H1 (cell line): ENCODE data around the gene TRAPPC2L. TPM values are rescaled to one million over a fixed set of nuclear protein-coding genes. Genes with fewer than 3 reads are reported as not detected.

Source experiments
- CTCF ChIA-PET: fragments of 300-600 bp; sonication (Branson Sonifier 250); formaldehyde crosslinking; loops from one replicate; lab custom pipeline; 2021; ENCODE audit not compliant: partially characterized antibody; lab: Charles Lee
- POLR2A ChIA-PET: fragments of 300-600 bp; sonication (Branson Sonifier 250); formaldehyde crosslinking; loops from one replicate; lab custom pipeline; 2021; ENCODE audit warnings: inconsistent platforms; ENCODE audit not compliant: partially characterized antibody; lab: Charles Lee
- DNase-seq, 2 experiments: peaks; one replicate each; pipeline versions ENCODE4 v3.0.0 to v3.0.0-alpha.2; 2010 to 2022; ENCODE audit warnings: low spot score in 2 of 2, low read depth in 1 of 2, mixed read lengths in 1 of 2
- FAIRE-seq: peaks from 2 replicates; lab custom pipeline; 2011; peaks lifted over from hg19 to GRCh38; lab: Jason Lieb, UNC
- H2AFZ ChIP-seq: 2 replicates; pipeline ENCODE4 v1.8.1; 2012; ENCODE audit warnings: low read length, inconsistent platforms
- H2AK5ac ChIP-seq: 2 replicates; pipeline ENCODE4 v1.6.1; 2013; ENCODE audit warnings: low read depth, low read length
- H2BK120ac ChIP-seq: replicated peaks from 2 replicates; pipeline ENCODE3; 2013; ENCODE audit warnings: low read depth, low read length, inconsistent platforms
- H2BK12ac ChIP-seq: 2 replicates; pipeline ENCODE4 v1.6.1; 2013; ENCODE audit warnings: low read depth, low read length
- H2BK15ac ChIP-seq: 2 replicates; pipeline ENCODE4 v1.6.1; 2013; ENCODE audit warnings: low read length
- H2BK20ac ChIP-seq: 2 replicates; pipeline ENCODE4 v1.6.1; 2013; ENCODE audit warnings: low read length
- H2BK5ac ChIP-seq: 2 replicates; pipeline ENCODE4 v1.6.1; 2013; ENCODE audit warnings: low read depth, low read length
- H3K14ac ChIP-seq: 2 replicates; pipeline ENCODE4 v1.6.1; 2013; ENCODE audit warnings: inconsistent platforms; ENCODE audit not compliant: insufficient read length
- H3K18ac ChIP-seq: 2 replicates; pipeline ENCODE4 v1.6.1; 2013; ENCODE audit warnings: low read length; ENCODE audit errors: extremely low read depth
- H3K23ac ChIP-seq: 2 replicates; pipeline ENCODE4 v1.6.1; 2013; ENCODE audit warnings: inconsistent platforms; ENCODE audit not compliant: insufficient read length
- H3K23me2 ChIP-seq: 2 replicates; pipeline ENCODE4 v1.6.1; 2013; ENCODE audit warnings: low read depth, low read length
- H3K27ac ChIP-seq: 2 replicates; pipeline ENCODE4 v1.6.1; 2011; ENCODE audit warnings: low read depth, low read length, inconsistent platforms
- H3K27me3 ChIP-seq, 4 experiments: replicated peaks in 1 of 4; 1 replicate in 1 of 4; 2 replicates in 3 of 4; pipeline versions ENCODE4 v1.6.1 to v1.8.1; 2011 to 2013; ENCODE audit warnings: low read length in 3 of 4, mild to moderate bottlenecking in 3 of 4, inconsistent platforms in 2 of 4, mixed read lengths in 2 of 4, moderate library complexity in 1 of 4; ENCODE audit not compliant: control insufficient read depth in 3 of 4, insufficient read depth in 3 of 4; ENCODE audit errors: extremely low read depth in 1 of 4
- H3K36me3 ChIP-seq, 4 experiments: 2 replicates each; pipeline versions ENCODE4 v1.6.1 to v1.8.1; 2011 to 2013; ENCODE audit warnings: mild to moderate bottlenecking in 4 of 4, low read length in 3 of 4, moderate library complexity in 2 of 4, control low read depth in 1 of 4, inconsistent platforms in 1 of 4; ENCODE audit not compliant: insufficient read depth in 4 of 4, control insufficient read depth in 2 of 4
- H3K4ac ChIP-seq: replicated peaks from 2 replicates; pipeline ENCODE3; 2013; ENCODE audit warnings: low read length, low read depth, mixed read lengths, inconsistent platforms; ENCODE audit not compliant: insufficient read length
- H3K4me1 ChIP-seq, 4 experiments: replicated peaks in 1 of 4; 1 replicate in 1 of 4; 2 replicates in 3 of 4; pipeline versions ENCODE4 v1.6.1 to v1.8.1; 2011 to 2013; ENCODE audit warnings: low read length in 3 of 4, inconsistent platforms in 2 of 4, mixed read lengths in 1 of 4; ENCODE audit not compliant: insufficient read depth in 4 of 4, control insufficient read depth in 3 of 4
- H3K4me2 ChIP-seq, 2 experiments: 2 replicates each; pipeline versions ENCODE4 v1.6.1 to v1.8.1; 2011 to 2013; ENCODE audit warnings: low read depth in 2 of 2, low read length in 2 of 2, control low read depth in 1 of 2, inconsistent platforms in 1 of 2, mild to moderate bottlenecking in 1 of 2; ENCODE audit not compliant: insufficient read depth in 1 of 2
- H3K4me3 ChIP-seq, 4 experiments: fragments of 200-600, 300-600 bp in 1 of 4; sonication (generic), shearing (Covaris generic), sonication (Bioruptor Twin) in 1 of 4; 2 replicates each; pipeline versions ENCODE4 v1.5.1 to v1.8.1; 2011 to 2016; ENCODE audit warnings: low read length in 4 of 4, low read depth in 3 of 4, control low read depth in 2 of 4, inconsistent platforms in 2 of 4, mild to moderate bottlenecking in 2 of 4, mixed read lengths in 1 of 4, moderate library complexity in 1 of 4; ENCODE audit not compliant: insufficient read depth in 2 of 4; ENCODE audit errors: extremely low read depth in 1 of 4
- H3K56ac ChIP-seq: replicated peaks from 2 replicates; pipeline ENCODE3; 2013; ENCODE audit warnings: low read depth, mild to moderate bottlenecking, mixed read lengths, low read length, inconsistent platforms; ENCODE audit not compliant: insufficient read length
- H3K79me1 ChIP-seq: 2 replicates; pipeline ENCODE4 v1.6.1; 2013; ENCODE audit warnings: low read depth, low read length, control low read depth
- H3K79me2 ChIP-seq, 2 experiments: 2 replicates each; pipeline versions ENCODE4 v1.6.1 to v1.8.1; 2012 to 2013; ENCODE audit warnings: low read length in 2 of 2, mild to moderate bottlenecking in 2 of 2, inconsistent platforms in 1 of 2; ENCODE audit not compliant: insufficient read depth in 2 of 2, control insufficient read depth in 1 of 2
- H3K9ac ChIP-seq, 4 experiments: replicated peaks in 1 of 4; 1 replicate in 1 of 4; 2 replicates in 3 of 4; pipeline versions ENCODE4 v1.6.1 to v1.8.1; 2011 to 2013; ENCODE audit warnings: low read depth in 3 of 4, low read length in 3 of 4, control low read depth in 2 of 4, mild to moderate bottlenecking in 2 of 4, moderate library complexity in 2 of 4, inconsistent platforms in 1 of 4; ENCODE audit errors: extremely low read depth in 1 of 4
- H3K9me3 ChIP-seq, 2 experiments: 2 replicates each; pipeline versions ENCODE4 v1.6.1 to v1.8.1; 2012 to 2013; ENCODE audit warnings: mild to moderate bottlenecking in 2 of 2, moderate library complexity in 2 of 2, control low read depth in 1 of 2, inconsistent platforms in 1 of 2, low read depth in 1 of 2, low read length in 1 of 2, mixed read lengths in 1 of 2; ENCODE audit not compliant: insufficient read depth in 2 of 2
- H4K20me1 ChIP-seq, 2 experiments: replicated peaks in 1 of 2; 2 replicates each; pipeline versions ENCODE3 to v1.8.1; 2011 to 2013; ENCODE audit warnings: inconsistent platforms in 2 of 2, low read length in 2 of 2, mild to moderate bottlenecking in 1 of 2; ENCODE audit not compliant: insufficient read depth in 2 of 2, control insufficient read depth in 1 of 2
- H4K5ac ChIP-seq: 2 replicates; pipeline ENCODE4 v1.6.1; 2013; ENCODE audit warnings: low read length, low read depth, mixed read lengths, inconsistent platforms; ENCODE audit not compliant: insufficient read length
- H4K8ac ChIP-seq: 2 replicates; pipeline ENCODE4 v1.8.0; 2013; ENCODE audit warnings: mild to moderate bottlenecking, moderate library complexity, low read length, inconsistent platforms; ENCODE audit not compliant: insufficient read depth; ENCODE audit errors: extremely low read depth
- H4K91ac ChIP-seq: replicated peaks from 2 replicates; pipeline ENCODE3; 2013; ENCODE audit warnings: low read length, mixed read lengths, inconsistent platforms; ENCODE audit not compliant: insufficient read length
- BRCA1 ChIP-seq: IDR thresholded peaks from 2 replicates; pipeline ENCODE4 v1.6.1; 2012; ENCODE audit warnings: low read depth, low read length, improper control_type of control experiment
- CHD2 ChIP-seq: IDR thresholded peaks from 2 replicates; pipeline ENCODE4 v1.6.1; 2012; ENCODE audit warnings: low read length, improper control_type of control experiment
- EGR1 ChIP-seq: IDR thresholded peaks from 2 replicates; pipeline ENCODE4 v1.6.1; 2011; ENCODE audit warnings: low read depth, low read length, borderline replicate concordance
- GABPA ChIP-seq: IDR thresholded peaks from 2 replicates; pipeline ENCODE4 v1.6.1; 2011; ENCODE audit warnings: mild to moderate bottlenecking, low read length, moderate library complexity, borderline replicate concordance; ENCODE audit not compliant: insufficient read depth
- GTF2F1 ChIP-seq: IDR thresholded peaks from 2 replicates; pipeline ENCODE4 v1.6.1; 2012; ENCODE audit warnings: low read depth, low read length, improper control_type of control experiment, borderline replicate concordance
- KDM4A ChIP-seq: IDR thresholded peaks from one replicate; pipeline ENCODE4 v1.7.1; 2012; ENCODE audit warnings: low read depth, mild to moderate bottlenecking, moderate library complexity, low read length, inconsistent platforms; ENCODE audit not compliant: severe bottlenecking
- RAD21 ChIP-seq, 2 experiments: IDR thresholded peaks in 1 of 2; conservative IDR thresholded peaks in 1 of 2; 2 replicates each; pipeline ENCODE4 v1.6.1; 2011; ENCODE audit warnings: low read depth in 2 of 2, low read length in 2 of 2, improper control_type of control experiment in 1 of 2, inconsistent platforms in 1 of 2, mild to moderate bottlenecking in 1 of 2, moderate library complexity in 1 of 2
- RFX5 ChIP-seq: IDR thresholded peaks from 2 replicates; pipeline ENCODE4 v1.6.1; 2011; ENCODE audit warnings: low read depth, low read length, improper control_type of control experiment, borderline replicate concordance
- SP4 ChIP-seq: IDR thresholded peaks from 2 replicates; pipeline ENCODE4 v1.6.1; 2012; ENCODE audit warnings: low read length, inconsistent platforms
- TAF7 ChIP-seq: optimal IDR thresholded peaks from 2 replicates; pipeline ENCODE3; 2011; ENCODE audit warnings: low read depth, mild to moderate bottlenecking, inconsistent platforms, low read length, moderate library complexity, borderline replicate concordance
- ZNF274 ChIP-seq: IDR thresholded peaks from 2 replicates; pipeline ENCODE4 v1.7.0; 2012; ENCODE audit warnings: low read length, borderline replicate concordance; ENCODE audit errors: extremely low read depth
- WGBS, 2 experiments: shearing (Covaris generic) in 1 of 2; methylation state at CpG; one replicate each; pipeline versions ENCODE4 v1.1.6 to v1.1.7; 2013 to 2015; ENCODE audit warnings: low lambda C conversion rate in 2 of 2, mixed read lengths in 2 of 2, inconsistent platforms in 1 of 2, low coverage in 1 of 2, missing lambda C conversion rate in 1 of 2; ENCODE audit not compliant: insufficient replicate concordance in 2 of 2, insufficient coverage in 1 of 2, insufficient read length in 1 of 2; ENCODE audit errors: extremely low coverage in 1 of 2, missing lambda C conversion rate in 1 of 2; 5-methylcytosine and 5-hydroxymethylcytosine counted together
- polyA plus RNA-seq, 7 experiments: library from polyadenylated mRNA; depleted of rRNA in 3 of 7; stranded (reverse) in 5 of 7; unstranded in 2 of 7; fragments of >200 nt in 5 of 7; fragments of 200-250 nt in 2 of 7; gene quantifications; 1 replicate in 5 of 7; 2 replicates in 1 of 7; 4 replicates in 1 of 7; pipeline versions ENCODE4 v1.2.1 to v1.2.3, GENCODE V29; 2011 to 2013; ENCODE audit warnings: missing spikeins in 2 of 7, mixed read lengths in 2 of 7
- total RNA-seq: library from RNA; stranded (reverse); fragmentation: NEBNext Ultra II Directional; extraction: Animal tissue kit (Norgen Biotek cat#: 25700); gene quantifications from 2 replicates; pipeline ENCODE4 v1.2.1, GENCODE V29; 2021

The TRAPPC2L gene
- total and polyA plus RNA-seq, 2 of the 8 experiments (the other 6 are each of a cell fraction or from before 2014, with no cell fraction given): 98.7 to 133 TPM

- H4K91ac ChIP-seq: no peak overlapping the region
- POLR2A ChIA-PET: no interaction called here
- no peak overlapping the region for H3K56ac ChIP-seq
- H3K27me3 ChIP-seq: no peaks in the 10 kb centered on the region
- H3K4me2 ChIP-seq: no peak overlapping the region
- H4K20me1 ChIP-seq: peaks cover 2 to 6% of the 10 kb centered on the region in 2 experiments
- H2BK12ac ChIP-seq: no peak overlapping the region
- H3K9ac ChIP-seq: no peak overlapping the region
- 91% methylated on average over 18 of the region's 33 CpGs; no CpG with 5 or more reads in 1 of the 2 experiments for WGBS, 2 experiments
- H3K4me3 ChIP-seq: no peak overlapping the region
- H2BK5ac ChIP-seq: no peak overlapping the region
- H3K36me3 ChIP-seq: no peaks in the 10 kb centered on the region
- no peaks in the 10 kb centered on the region for H3K4me1 ChIP-seq
- no peaks in the 10 kb centered on the region for H3K79me1 ChIP-seq
- TF ChIP-seq GTF2F1: no peak
- no peak for TF ChIP-seq RAD21 (IDR thresholded peaks at IDR 0.05 in 1 of 2, conservative IDR thresholded peaks at IDR 0.05 in 1 of 2; ENCODE audit: low read depth in 2 of 2, low read length in 2 of 2)
- no peak for TF ChIP-seq GABPA
- TF ChIP-seq SP4: no peak
- no peak for TF ChIP-seq CHD2
- no peak for TF ChIP-seq EGR1
- no peak for TF ChIP-seq TAF7
- no peak for TF ChIP-seq ZNF274
- TF ChIP-seq RFX5: no peak
- no peak for TF ChIP-seq BRCA1
- TF ChIP-seq KDM4A: no peak
- no peak overlapping the region for H4K8ac ChIP-seq
- H2AFZ ChIP-seq: no peak overlapping the region
- FAIRE-seq: no peak
- H3K79me2 ChIP-seq: no peaks in the 10 kb centered on the region
- no peak overlapping the region for H2BK20ac ChIP-seq
- no peak overlapping the region for H2AK5ac ChIP-seq
- H2BK120ac ChIP-seq: no peak overlapping the region
- CTCF ChIA-PET: interaction anchor here (0.6 to 1.6 kb wide), 6 partner anchors 8 to 182 kb away, joined by 3 to 4 read pairs (median 3); no protein-coding TSS in a partner anchor
- H3K14ac ChIP-seq: no peak overlapping the region
- H2BK15ac ChIP-seq: no peak overlapping the region
- H3K9me3 ChIP-seq: no peaks in the 10 kb centered on the region
- DNase-seq: no peak
- H3K23ac ChIP-seq: no peak overlapping the region
- H4K5ac ChIP-seq: no peak overlapping the region
- H3K4ac ChIP-seq: no peak overlapping the region
- no peaks in the 10 kb centered on the region for H3K23me2 ChIP-seq
- no peak overlapping the region for H3K27ac ChIP-seq
- H3K18ac ChIP-seq: no peak overlapping the region
Observed at GRCh38 chr16:88824256-88825077, 32.5 kb upstream of the TRAPPC2L start.
